ENCODE measurements around the gene NAP1L2. TPM values are rescaled to one million over a fixed set of nuclear protein-coding genes. Genes with fewer than 3 reads are reported as not detected.

NAP1L2 gene
- not detected for total RNA-seq

GRCh38 chrX:73214426-73215094 lies at the start of gene NAP1L2:
TSS of gene NAP1L2 (minus strand) at chrX:73214851. CDS start at chrX:73214492, 359 bp downstream.

Other genes with a start within 250 kb of the NAP1L2 start
- gene PABPC1L2B, start 211.9 kb downstream of the NAP1L2 start, total RNA-seq: not detected
- not detected for gene PABPC1L2A, start 135.3 kb downstream of the NAP1L2 start, total RNA-seq
- gene CDX4, start 232.2 kb upstream of the NAP1L2 start, total RNA-seq: not detected